MG63 (cell line): ENCODE results near the gene CAPN10. TPM values are rescaled to one million over a fixed set of nuclear protein-coding genes. Genes with fewer than 3 reads are reported as not detected.
A peak's percentile ranks its signal among the peaks of the same experiment; 100 is the strongest.
"Not testable (repeated sequence)": the region's sequence is repeated elsewhere in the genome, so short reads cannot be mapped to it uniquely, and the experiment has no call there.

ENCODE experiments used
- DNase-seq: peaks from one replicate; pipeline ENCODE4 v3.0.0-alpha.2; 2020
- H3K27me3 ChIP-seq: fragments of 250-450 bp; sonication (Bioruptor Pico); 2 replicates; pipeline ENCODE4 v1.5.1; 2020; ENCODE audit warnings: mild to moderate bottlenecking, moderate library complexity
- H3K36me3 ChIP-seq: fragments of 250-450 bp; sonication (Bioruptor Pico); 2 replicates; pipeline ENCODE4 v1.5.1; 2020; ENCODE audit warnings: mild to moderate bottlenecking, moderate library complexity
- H3K4me3 ChIP-seq: fragments of 250-450 bp; sonication (Bioruptor Pico); 2 replicates; pipeline ENCODE4 v1.5.1; 2020; ENCODE audit warnings: mild to moderate bottlenecking, moderate library complexity
- H3K9me3 ChIP-seq: fragments of 250-450 bp; sonication (Bioruptor Pico); 2 replicates; pipeline ENCODE4 v1.5.1; 2020; ENCODE audit warnings: mild to moderate bottlenecking, moderate library complexity
- total RNA-seq: library from RNA; depleted of rRNA; stranded (reverse); fragments of >200 nt; shearing (Covaris generic); gene quantifications from 2 replicates; pipeline ENCODE4 v1.2.3, GENCODE V29; 2014; ENCODE audit warnings: low replicate concordance

The CAPN10 gene
- total RNA-seq, 1 experiment from 2014 or later = 18.4 TPM

DNA sequence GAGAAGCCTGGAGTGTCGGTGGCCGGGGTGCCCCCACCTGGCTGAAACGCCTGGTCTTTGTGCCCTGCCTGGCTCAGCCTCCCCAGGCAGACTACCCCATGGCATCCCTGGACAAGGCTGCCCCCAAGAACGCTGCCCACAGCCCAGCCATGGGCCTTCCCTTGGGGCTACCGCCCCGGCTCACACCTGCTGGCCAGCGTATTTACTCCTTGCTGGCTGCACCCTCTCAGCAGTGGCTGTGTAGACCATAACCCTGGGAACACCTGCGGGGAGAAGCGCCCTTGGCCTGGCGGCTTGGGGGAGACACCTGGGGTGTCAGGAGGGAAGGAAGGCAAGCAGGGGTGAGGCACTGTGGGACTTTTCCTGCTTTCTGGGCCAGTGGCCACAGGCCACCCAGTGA is 17.3 kb downstream of the CAPN10 start:
- H3K4me3 ChIP-seq = no peak overlapping the region
- DNase-seq = no peak
- no peaks in the 10 kb centered on the region for H3K9me3 ChIP-seq
- no peaks in the 10 kb centered on the region for H3K27me3 ChIP-seq
- H3K36me3 ChIP-seq = no peaks in the 10 kb centered on the region

DNA sequence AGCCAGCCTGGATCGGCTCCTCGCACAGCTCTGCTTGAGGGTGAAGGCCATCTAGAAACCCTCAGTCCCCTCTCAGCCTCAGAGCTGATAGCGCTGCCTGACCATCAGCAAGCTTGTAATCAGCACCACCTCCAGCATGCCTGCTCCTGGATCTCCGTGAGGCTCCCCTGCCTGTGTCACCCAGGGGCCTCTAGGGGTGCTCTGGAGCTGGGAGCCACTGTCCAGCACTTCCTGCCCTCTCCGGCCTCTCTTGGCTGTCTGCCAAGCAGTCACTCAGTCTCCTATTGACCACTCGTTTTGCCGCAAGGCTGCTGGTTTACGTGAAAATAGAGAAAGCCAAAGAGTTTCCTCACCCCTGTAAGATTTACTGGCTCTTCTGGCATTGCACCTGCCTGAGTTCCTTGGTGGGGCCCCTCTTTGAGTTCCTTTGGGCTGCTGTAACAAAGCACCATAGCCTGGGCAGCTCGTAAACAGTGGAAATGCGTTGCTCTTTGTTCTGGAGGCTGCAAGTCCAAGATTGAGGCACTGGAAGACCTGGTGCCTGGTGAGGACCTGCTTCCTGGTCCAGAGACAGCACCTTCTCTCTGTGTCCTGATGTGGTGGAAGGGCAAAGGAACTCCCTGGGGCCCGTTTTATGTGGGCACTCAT is 17.9 kb downstream of the CAPN10 start:
- Histone ChIP-seq H3K4me3 (no peak overlapping the region), H3K36me3 (no peaks in the 10 kb centered on the region), H3K27me3 (no peaks in the 10 kb centered on the region), H3K9me3 (no peaks in the 10 kb centered on the region)
- peak; percentile 56 for DNase-seq

DNA sequence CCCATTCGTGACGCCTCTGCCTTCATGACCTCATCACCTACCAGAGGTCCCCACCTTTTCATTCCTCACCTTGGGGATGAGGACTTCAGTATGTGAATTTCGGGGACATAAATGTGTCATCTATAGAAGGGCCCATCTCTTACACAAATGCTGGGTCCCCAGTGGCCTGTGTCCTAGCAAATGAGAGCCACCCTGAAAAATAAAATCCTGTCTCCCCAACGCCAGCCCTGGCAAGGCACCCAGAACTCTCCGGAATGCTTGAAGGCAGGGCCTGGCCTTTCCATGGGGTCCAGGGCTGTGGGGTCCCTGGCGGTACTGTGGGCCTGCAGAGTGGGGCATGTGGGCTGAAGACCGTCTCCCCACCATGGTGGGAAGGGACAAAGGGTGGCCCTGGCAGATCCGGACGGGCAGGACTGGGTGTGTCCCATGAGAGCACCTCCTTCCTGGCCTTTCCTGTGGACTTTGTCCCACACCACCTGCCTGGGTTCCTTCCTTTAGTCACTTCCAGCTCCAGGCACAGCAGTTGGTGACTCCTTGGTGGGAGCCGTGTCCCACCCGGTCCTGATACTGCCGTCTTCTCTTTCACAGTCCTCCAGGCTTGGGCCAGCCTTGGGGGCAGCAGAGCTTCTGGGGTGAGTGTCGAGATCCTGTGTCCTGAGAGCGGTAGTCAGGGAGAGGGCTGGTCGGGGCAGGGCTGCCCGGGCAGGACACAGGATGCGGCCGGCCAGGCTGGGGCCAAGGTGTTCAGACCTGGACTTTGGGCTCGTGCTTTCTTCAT is 18.6 kb downstream of the CAPN10 start:
- Histone ChIP-seq H3K27me3 (no peaks in the 10 kb centered on the region), H3K9me3 (no peaks in the 10 kb centered on the region), H3K4me3 (no peak overlapping the region), H3K36me3 (no peaks in the 10 kb centered on the region)
- no peak for DNase-seq

DNA sequence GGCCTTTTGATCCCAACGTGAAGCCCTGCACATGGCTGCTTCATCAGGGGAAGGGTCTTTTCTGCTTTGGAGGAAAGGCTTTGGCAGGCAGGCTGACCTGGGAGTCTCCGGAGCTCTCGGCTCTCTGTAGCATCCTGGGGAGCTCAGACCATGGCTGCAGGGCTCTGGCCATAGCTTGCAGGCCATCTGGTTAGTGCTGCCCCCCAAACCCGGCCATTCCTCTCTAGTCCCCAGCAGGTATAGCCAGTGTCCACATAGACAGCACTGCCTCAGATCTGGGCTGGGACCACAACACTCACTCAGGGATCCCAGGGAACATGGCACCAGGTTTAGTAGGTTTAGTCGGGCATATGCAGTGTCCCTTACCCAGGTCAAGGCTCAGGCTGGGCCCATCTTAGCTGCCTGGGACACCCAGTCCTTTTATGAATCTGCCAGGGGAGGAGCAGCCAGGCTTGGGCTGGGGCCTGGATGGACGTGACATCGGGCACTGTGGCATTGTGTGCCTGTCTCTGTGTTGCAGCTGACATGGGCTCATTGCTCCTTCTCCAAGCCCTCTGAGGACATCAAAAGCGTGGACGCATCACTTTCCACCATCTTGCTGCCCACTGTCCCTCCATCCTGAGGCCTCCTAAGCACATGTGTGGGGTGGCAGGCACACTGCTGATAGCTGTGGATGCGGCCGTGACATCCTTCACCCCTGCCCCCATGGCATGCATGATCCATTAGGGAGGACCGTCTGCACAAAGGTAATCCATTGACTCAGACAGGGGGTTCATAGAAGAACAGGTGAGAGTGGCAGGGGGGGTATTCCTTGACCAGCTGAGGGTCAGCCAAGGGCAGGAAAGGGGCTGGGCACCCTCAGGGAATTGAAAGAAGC is 19.6 kb downstream of the CAPN10 start:
- H3K4me3 ChIP-seq = no peak overlapping the region
- no peak for DNase-seq
- H3K27me3 ChIP-seq = no peaks in the 10 kb centered on the region
- H3K36me3 ChIP-seq = no peaks in the 10 kb centered on the region
- H3K9me3 ChIP-seq = no peaks in the 10 kb centered on the region

DNA sequence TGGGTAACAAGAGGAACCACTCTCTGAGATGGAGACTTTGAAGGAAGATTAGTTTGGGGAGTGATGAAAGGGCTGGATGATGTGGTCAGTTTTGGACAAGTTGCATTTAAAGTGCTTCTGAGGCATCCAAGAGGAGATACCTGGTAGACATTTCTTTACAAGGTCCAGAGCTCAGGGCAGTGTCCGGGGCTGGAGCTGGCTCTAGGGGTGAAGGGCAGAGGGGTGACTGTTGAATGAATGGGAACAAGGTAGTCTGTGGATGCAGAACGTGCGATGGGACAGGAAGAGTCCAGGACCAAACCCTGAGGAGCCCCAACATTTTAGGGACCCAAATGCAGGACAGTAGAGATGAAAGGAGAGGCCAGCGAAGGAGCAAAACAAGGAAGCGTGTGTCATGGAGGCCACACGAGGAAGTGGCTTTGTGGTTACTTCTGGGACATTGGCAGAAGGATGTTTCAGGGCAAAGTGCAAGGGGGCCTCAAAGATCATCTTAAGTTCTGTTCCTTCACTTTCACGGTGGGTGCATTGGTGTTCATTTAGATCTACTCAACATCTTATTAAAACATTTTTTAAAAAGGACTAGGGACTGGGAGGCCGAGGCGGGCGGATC is 25.2 kb downstream of the CAPN10 start:
- no peak for DNase-seq
- no peaks in the 10 kb centered on the region for H3K36me3 ChIP-seq

DNA sequence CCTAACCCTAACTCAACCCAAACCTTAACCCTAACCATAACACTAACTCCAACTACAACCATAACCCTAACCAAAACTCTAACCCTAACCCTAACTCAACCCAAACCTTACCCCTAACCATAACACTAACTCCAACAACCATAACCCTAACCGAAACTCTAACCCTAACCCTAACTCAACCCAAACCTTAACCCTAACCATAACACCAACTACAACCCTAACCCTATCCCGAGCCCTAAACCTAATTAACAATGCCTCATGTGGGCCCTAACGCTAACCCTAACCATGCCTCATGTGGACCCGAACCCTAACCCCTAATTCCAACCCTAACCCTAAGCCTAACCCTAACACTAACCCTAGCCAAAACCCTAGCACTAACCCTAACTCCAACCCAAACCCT is 27.2 kb downstream of the CAPN10 start:
- H3K4me3 ChIP-seq = no peak overlapping the region
- DNase-seq = no peak

More for the DNA sequence above, 25.2 kb downstream of the CAPN10 start:
- no peaks in the 10 kb centered on the region for H3K27me3 ChIP-seq
- H3K9me3 ChIP-seq = no peaks in the 10 kb centered on the region
- H3K4me3 ChIP-seq = no peak overlapping the region

DNA sequence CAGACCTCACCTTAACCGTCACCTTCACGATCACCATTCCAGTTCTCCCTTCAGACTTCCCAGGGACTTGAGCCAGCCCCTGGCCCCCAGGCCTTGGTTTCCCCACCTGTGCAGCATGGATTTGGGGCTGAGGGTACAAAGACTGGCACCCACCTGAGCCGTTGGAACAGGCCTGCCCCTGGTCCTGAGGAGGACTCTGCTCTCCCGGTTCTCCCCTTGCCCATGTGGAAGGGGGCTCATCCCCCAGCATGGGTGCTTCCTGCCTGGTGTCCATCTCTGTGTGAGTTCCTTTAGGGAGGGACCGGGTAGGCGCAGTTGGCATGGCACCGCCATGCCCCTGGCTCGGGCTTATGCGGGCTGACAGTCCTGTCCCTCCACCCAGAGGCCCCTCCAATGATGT is 27.9 kb downstream of the CAPN10 start:
- no peaks in the 10 kb centered on the region for H3K36me3 ChIP-seq
- H3K4me3 ChIP-seq = no peak overlapping the region
- no peaks in the 10 kb centered on the region for H3K27me3 ChIP-seq
- peaks cover 4% of the 10 kb centered on the region for H3K9me3 ChIP-seq
- DNase-seq = no peak

More for the DNA sequence above, 27.2 kb downstream of the CAPN10 start:
- H3K27me3 ChIP-seq = no peaks in the 10 kb centered on the region
- peaks cover 4% of the 10 kb centered on the region for H3K9me3 ChIP-seq
- H3K36me3 ChIP-seq = no peaks in the 10 kb centered on the region

DNA sequence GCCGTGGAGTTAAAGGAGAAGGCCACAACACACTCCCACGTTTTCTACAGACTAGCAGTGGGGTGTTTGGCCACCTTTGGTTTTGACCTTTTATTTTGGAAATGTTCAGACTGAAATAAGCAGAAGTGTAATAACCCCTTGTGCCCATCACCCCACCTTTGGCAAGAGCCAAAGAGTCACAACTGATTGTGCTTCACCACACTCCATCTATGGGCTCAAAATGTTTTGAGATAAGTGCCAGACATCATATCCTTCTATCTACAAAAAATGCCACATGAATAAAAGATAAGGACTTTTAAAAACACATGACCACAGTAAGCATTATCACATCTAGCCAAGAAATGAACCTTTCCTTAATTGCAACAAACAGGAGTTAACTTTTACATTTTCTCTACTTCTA is 28.9 kb downstream of the CAPN10 start:
- DNase-seq = no peak
- H3K36me3 ChIP-seq = no peaks in the 10 kb centered on the region
- peaks cover 4% of the 10 kb centered on the region for H3K9me3 ChIP-seq
- no peak overlapping the region for H3K4me3 ChIP-seq
- no peaks in the 10 kb centered on the region for H3K27me3 ChIP-seq

DNA sequence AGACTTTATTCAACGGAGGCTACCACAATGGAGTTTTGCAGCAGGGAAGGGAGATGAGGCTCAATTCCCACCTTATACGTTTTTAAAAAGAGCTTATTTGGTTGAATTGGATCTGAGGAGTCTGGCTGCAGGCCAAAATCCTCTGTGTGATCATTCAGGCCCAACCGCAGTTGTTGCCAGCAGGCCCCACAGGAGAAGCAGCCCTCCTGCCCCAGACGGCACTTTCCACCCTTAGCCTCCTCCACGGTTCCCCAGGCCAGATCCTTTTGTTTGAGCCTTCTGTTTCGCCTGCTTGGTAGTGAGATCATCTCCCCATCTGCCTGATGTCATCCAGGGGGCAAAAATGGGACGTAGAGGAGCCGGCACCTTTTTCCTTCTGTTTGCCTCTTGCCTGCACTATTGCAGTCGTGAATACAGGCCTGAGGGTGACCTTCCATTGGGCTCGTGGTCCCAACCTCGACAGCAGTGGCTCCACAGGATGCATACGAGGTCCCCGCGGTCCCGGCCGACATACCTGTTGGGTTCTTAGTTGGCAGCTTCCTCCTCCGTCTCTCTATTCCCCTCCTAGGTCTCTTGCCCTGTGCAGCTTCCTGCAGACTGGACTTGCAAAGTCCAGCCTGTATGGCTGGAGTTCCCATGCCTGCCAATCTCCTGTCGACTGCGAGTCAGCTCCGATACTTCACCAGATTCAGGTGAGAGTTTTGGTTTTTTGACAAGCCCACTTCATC is 29.4 kb downstream of the CAPN10 start:
- DNase-seq = no peak
- no peaks in the 10 kb centered on the region for H3K36me3 ChIP-seq
- no peaks in the 10 kb centered on the region for H3K27me3 ChIP-seq
- H3K4me3 ChIP-seq = no peak overlapping the region
- H3K9me3 ChIP-seq = peaks cover 4% of the 10 kb centered on the region

DNA sequence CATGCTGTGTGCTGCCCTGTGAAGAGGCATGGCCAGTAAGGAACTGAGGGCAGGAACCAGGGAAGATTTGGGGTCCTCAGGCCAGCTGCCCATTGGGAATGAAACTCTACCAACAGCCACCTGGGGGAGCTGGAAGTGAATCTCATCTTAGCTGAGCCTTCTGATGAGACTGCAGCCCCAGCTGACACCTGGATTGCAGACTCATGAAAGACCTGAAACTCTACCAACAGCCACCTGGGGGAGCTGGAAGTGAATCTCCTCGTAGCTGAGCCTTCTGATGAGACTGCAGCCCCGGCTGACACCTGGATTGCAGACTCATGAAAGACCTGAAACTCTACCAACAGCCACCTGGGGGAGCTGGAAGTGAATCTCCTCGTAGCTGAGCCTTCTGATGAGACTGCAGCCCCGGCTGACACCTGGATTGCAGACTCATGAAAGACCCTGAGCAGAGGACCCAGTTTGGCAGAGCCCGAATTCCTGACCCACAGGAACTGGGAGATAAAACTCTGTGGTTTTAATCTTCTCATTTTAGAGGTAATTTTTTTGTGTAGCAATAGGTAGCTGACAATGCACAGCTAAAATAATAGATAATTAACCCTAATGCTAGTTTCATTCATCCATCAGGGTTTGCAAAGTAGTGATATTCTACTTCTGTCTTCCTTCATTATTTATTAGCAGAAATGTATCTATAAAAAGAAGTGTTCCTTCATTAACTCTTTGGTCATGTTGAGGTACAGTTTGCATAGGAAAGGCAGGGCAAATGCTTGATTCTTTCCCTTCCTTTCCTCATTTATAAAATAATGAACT is 30.5 kb downstream of the CAPN10 start:
- not testable (repeated sequence) for H3K9me3 ChIP-seq, H3K27me3 ChIP-seq, H3K4me3 ChIP-seq, H3K36me3 ChIP-seq, DNase-seq

DNA sequence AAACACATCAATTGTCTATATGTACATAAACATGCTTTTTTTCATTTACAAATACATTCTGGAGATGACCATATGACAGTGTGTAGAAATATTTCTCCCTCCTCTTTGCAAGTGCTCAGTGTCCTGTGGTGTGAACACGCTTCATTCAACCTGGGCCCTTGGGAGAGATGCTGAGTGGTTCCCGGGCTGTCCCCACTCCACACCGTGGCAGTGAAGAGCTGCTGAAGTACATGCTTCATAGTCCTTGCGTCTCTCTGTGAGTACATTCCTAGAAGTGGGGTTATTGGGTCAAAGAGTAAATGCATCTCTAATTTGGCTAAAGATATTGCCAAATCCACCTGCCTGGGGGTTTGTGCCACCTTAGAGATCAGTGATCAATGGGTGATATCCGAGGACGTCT is 32.2 kb downstream of the CAPN10 start:
- no peak for DNase-seq
- Histone ChIP-seq H3K27me3 (no peaks in the 10 kb centered on the region), H3K4me3 (no peak overlapping the region), H3K9me3 (peaks cover 4% of the 10 kb centered on the region), H3K36me3 (no peaks in the 10 kb centered on the region)

DNA sequence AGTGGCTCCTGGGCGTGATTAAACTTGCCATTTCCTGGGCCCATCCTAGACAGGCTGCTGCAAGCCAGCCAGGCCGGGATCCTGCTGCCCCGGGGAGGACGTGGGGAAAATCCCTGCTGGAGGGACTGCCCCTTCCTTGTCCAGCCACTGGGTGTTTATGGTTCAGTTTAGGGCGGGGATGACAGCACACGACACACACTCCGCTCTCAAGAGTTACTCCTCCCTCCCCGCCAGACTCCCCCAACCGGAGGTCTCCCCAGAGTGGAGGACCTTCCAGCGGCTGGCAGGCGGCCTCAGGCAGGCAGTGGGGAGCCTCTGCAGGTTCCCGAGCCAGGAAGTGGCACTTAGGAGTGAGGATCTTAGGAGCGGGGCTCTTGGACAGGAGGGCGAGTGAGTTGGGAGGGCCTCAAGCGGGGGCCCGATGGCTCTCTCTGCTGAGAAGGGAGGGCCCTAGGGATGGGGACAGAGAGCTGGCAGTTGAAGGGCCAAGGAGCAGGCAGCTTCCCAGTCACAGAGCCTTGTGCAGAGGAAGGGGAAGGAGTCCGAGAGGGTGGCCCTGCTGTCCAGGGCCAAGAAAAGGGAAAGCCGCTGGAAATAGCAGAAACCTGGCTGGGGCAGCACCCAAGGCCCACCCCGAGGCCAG is 33.1 kb downstream of the CAPN10 start:
- Histone ChIP-seq H3K36me3 (no peaks in the 10 kb centered on the region), H3K4me3 (no peak overlapping the region), H3K9me3 (peaks cover 4% of the 10 kb centered on the region), H3K27me3 (no peaks in the 10 kb centered on the region)
- no peak for DNase-seq

DNA sequence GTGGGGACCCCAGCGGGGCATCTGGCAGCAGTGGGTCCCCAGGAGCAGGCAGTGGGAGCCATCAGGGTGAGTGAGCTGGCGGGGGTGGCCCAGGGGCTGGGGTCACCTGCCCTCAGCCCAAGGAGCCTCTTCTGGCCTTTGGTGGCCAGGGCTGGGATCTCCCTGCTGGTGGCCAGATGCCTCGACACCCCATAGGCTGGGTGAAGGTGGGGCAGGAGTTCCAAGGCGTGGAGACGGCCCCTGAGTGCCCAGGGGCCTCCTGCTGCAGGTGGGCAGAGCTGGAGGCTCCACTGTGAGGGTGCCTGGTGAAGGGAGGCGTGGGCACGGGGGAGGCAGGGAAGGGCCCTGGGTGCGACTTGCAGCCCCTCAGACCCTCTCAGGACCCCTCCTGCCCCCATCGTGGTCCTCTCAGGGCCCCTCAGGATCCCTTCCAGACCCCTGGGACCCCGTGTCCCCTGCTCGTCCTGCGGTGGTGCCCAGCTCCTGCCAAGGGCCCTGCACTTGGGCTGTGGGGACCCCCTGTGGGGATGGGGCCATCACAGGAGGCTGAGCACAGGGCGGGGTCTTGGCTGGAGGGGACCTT is 33.7 kb downstream of the CAPN10 start:
- no peak for DNase-seq
- Histone ChIP-seq H3K9me3 (peaks cover 4% of the 10 kb centered on the region), H3K27me3 (no peaks in the 10 kb centered on the region)

DNA sequence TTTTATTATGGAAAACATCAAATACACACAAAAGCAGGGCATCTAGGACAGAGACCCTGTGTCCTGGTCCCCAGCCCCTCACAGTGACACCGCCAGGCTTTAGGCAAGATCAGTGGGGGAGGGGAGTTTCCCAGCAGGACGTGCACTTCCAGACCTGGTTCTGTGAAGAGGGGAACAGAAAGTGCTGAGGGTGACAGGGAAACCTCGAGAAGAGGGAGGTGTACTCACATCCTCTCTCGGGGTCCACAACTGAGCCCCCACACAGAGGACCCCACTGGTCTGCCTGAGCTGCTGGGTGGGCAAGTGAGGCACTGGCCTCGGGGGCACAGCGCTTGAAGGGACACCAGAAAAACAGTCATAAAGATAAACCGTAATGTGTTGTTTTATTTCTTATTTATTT is 34.3 kb downstream of the CAPN10 start:
- Histone ChIP-seq H3K27me3 (no peaks in the 10 kb centered on the region), H3K4me3 (no peak overlapping the region), H3K36me3 (no peaks in the 10 kb centered on the region), H3K9me3 (peaks cover 4% of the 10 kb centered on the region)
- no peak for DNase-seq

More for the DNA sequence above, 33.7 kb downstream of the CAPN10 start:
- H3K36me3 ChIP-seq = no peaks in the 10 kb centered on the region
- no peak overlapping the region for H3K4me3 ChIP-seq

DNA sequence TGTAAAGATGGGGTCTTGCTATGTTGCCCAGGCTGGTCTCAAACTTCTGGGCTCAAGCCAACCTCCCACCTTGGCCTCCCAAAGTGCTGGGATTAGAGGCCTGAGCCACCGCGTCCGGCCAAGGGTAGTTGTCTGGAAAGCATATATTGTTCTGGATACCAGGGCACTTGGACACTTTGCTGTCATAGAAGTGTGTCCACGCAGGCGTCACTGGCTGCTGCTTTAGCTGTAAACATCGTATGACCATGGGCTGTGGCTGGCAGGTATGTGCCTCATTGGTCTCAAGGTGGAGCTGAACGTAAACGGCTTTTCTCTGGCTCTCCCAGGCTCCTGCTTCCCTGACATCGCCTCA is 35.5 kb downstream of the CAPN10 start:
- H3K4me3 ChIP-seq = no peak overlapping the region
- peaks cover 4% of the 10 kb centered on the region for H3K9me3 ChIP-seq
- H3K27me3 ChIP-seq = no peaks in the 10 kb centered on the region
- no peak for DNase-seq
- H3K36me3 ChIP-seq = no peaks in the 10 kb centered on the region
